ENCODE measurements around the gene SSTR5.

DNA sequence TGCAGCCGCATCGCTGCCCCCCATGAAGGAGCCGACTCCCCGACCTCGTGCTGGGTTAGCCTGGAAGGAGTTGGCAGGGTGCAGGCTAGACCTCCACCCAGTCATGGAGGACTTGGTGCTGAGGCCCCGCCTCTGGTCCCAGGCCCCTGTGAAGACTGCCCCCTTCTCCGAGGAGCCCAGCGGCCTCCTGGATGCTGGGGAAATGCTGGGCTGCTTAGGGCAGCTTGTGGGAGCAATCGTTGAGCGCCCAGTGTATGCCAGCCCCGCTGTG lies 1.8 kb downstream of the SSTR5 start:
- TF ChIP-seq, protein P1, sequence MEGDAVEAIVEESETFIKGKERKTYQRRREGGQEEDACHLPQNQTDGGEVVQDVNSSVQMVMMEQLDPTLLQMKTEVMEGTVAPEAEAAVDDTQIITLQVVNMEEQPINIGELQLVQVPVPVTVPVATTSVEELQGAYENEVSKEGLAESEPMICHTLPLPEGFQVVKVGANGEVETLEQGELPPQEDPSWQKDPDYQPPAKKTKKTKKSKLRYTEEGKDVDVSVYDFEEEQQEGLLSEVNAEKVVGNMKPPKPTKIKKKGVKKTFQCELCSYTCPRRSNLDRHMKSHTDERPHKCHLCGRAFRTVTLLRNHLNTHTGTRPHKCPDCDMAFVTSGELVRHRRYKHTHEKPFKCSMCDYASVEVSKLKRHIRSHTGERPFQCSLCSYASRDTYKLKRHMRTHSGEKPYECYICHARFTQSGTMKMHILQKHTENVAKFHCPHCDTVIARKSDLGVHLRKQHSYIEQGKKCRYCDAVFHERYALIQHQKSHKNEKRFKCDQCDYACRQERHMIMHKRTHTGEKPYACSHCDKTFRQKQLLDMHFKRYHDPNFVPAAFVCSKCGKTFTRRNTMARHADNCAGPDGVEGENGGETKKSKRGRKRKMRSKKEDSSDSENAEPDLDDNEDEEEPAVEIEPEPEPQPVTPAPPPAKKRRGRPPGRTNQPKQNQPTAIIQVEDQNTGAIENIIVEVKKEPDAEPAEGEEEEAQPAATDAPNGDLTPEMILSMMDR (IDR thresholded peaks at IDR 0.05; ENCODE audit: poor library complexity) = no peak
- TF ChIP-seq EZH2phosphoT487 (IDR thresholded peaks at IDR 0.05; ENCODE audit: low read depth, severe bottlenecking, unreplicated experiment) (no peak), EZH2 (IDR thresholded peaks at IDR 0.05; ENCODE audit: borderline replicate concordance) (no peak)

All from hepatocyte (in vitro differentiated cells).